Stimulated activated CD4-positive, alpha-beta T cell treated with anti-CD3 and anti-CD28 coated beads, Interleukin-4, amount 100 ng/mL, for 1 hour (primary cell): ENCODE data around the gene MEIOB.
"Not testable (repeated sequence)": the region's sequence is repeated elsewhere in the genome, so short reads cannot be mapped to it uniquely, and the experiment has no call there.

Experiments
- DNase-seq: peaks from one replicate; pipeline ENCODE4 v3.0.0-alpha.2; 2020

The MEIOB gene

GRCh38 chr16:1877089-1877488, 5.1 kb upstream of the MEIOB start:
- no peak for DNase-seq

- DNase-seq, result no peak
Observed at GRCh38 chr16:1876468-1876867, 4.5 kb upstream of the MEIOB start.

GRCh38 chr16:1876066-1876465, 4.1 kb upstream of the MEIOB start:
- not testable (repeated sequence) for DNase-seq

GRCh38 chr16:1874854-1875253, 2.9 kb upstream of the MEIOB start:
- no peak for DNase-seq

GRCh38 chr16:1870365-1871082, 1.4 kb downstream of the MEIOB start:
- no peak for DNase-seq

GRCh38 chr16:1865902-1866690, 5.9 kb downstream of the MEIOB start:
- DNase-seq, result no peak

GRCh38 chr16:1863681-1864460, 8.1 kb downstream of the MEIOB start:
- DNase-seq, result no peak

- no peak for DNase-seq
Observed at GRCh38 chr16:1862394-1862793, 9.6 kb downstream of the MEIOB start.

GRCh38 chr16:1861730-1862129, 10.2 kb downstream of the MEIOB start:
- DNase-seq, result no peak

- DNase-seq, result no peak
Observed at GRCh38 chr16:1859650-1860049, 12.3 kb downstream of the MEIOB start.

- DNase-seq, result no peak
Observed at GRCh38 chr16:1858189-1858865, 13.6 kb downstream of the MEIOB start.

GRCh38 chr16:1857433-1858097, 14.4 kb downstream of the MEIOB start:
- no peak for DNase-seq

GRCh38 chr16:1851793-1852192, 20.2 kb downstream of the MEIOB start:
- no peak for DNase-seq

GRCh38 chr16:1850981-1851380, 21.0 kb downstream of the MEIOB start:
- no peak for DNase-seq

- DNase-seq, result no peak
Observed at GRCh38 chr16:1846416-1846815, 25.5 kb downstream of the MEIOB start.

GRCh38 chr16:1845985-1846384, 26.0 kb downstream of the MEIOB start:
- no peak for DNase-seq

- no peak for DNase-seq
Observed at GRCh38 chr16:1839554-1839953, 32.4 kb downstream of the MEIOB start.

GRCh38 chr16:1834096-1834495, 37.9 kb downstream of the MEIOB start:
- no peak for DNase-seq

- no peak for DNase-seq
Observed at GRCh38 chr16:1832838-1833454, 39.0 kb downstream of the MEIOB start.

GRCh38 chr16:1831186-1832075, 40.5 kb downstream of the MEIOB start:
- DNase-seq, result no peak

GRCh38 chr16:1830213-1830612, 41.8 kb downstream of the MEIOB start:
- DNase-seq, result no peak
